ENCODE data around the gene PHLPP1.
"Not testable (repeated sequence)": the region's sequence is repeated elsewhere in the genome, so short reads cannot be mapped to it uniquely, and the experiment has no call there.

PHLPP1 gene

GRCh38 chr18:62739911-62740310 is 24.6 kb downstream of the PHLPP1 start:
- peaks cover 0 to 25% (median 16%) of the 10 kb centered on the region in 5 donors for H3K4me1 ChIP-seq (ENCODE audit: control insufficient read depth in 5 of 5, insufficient read depth in 5 of 5, low read length in 5 of 5)
- peak overlapping the region; percentile 76 for H3K27ac ChIP-seq (ENCODE audit: low read depth, low read length)

GRCh38 chr18:62740650-62741049 is 25.3 kb downstream of the PHLPP1 start:
- not testable (repeated sequence) for H3K36me3 ChIP-seq (ENCODE audit: control insufficient read depth in 5 of 5, insufficient read depth in 5 of 5, low read length in 5 of 5); H3K9me3 ChIP-seq (ENCODE audit: control insufficient read depth in 5 of 5, low read length in 5 of 5); H3K27me3 ChIP-seq (ENCODE audit: control insufficient read depth in 5 of 5, insufficient read depth in 4 of 5, low read length in 5 of 5)
- Histone ChIP-seq H3K4me3 (ENCODE audit: low read depth in 1 of 5, low read length in 5 of 5) (peak overlapping the region in 1 of 5 donors; percentile 29), H3K4me1 (ENCODE audit: control insufficient read depth in 5 of 5, insufficient read depth in 5 of 5, low read length in 5 of 5) (peaks cover 0 to 25% (median 16%) of the 10 kb centered on the region in 5 donors), H3K27ac (ENCODE audit: low read depth, low read length) (peak overlapping the region; percentile 76), H3K9ac (ENCODE audit: low read length in 5 of 5) (peak overlapping the region in 1 of 5 donors; percentile 16)

More at GRCh38 chr18:62739911-62740310, 24.6 kb downstream of the PHLPP1 start:
- Histone ChIP-seq H3K9me3 (ENCODE audit: control insufficient read depth in 5 of 5, low read length in 5 of 5) (no peaks in the 10 kb centered on the region), H3K27me3 (ENCODE audit: control insufficient read depth in 5 of 5, insufficient read depth in 4 of 5, low read length in 5 of 5) (no peaks in the 10 kb centered on the region), H3K36me3 (ENCODE audit: control insufficient read depth in 5 of 5, insufficient read depth in 5 of 5, low read length in 5 of 5) (no peaks in the 10 kb centered on the region), H3K9ac (ENCODE audit: low read length in 5 of 5) (no peak overlapping the region), H3K4me3 (ENCODE audit: low read depth in 1 of 5, low read length in 5 of 5) (no peak overlapping the region)

- Histone ChIP-seq H3K27me3 (ENCODE audit: control insufficient read depth in 5 of 5, insufficient read depth in 4 of 5, low read length in 5 of 5) (no peaks in the 10 kb centered on the region), H3K36me3 (ENCODE audit: control insufficient read depth in 5 of 5, insufficient read depth in 5 of 5, low read length in 5 of 5) (no peaks in the 10 kb centered on the region), H3K9me3 (ENCODE audit: control insufficient read depth in 5 of 5, low read length in 5 of 5) (no peaks in the 10 kb centered on the region), H3K4me3 (ENCODE audit: low read depth in 1 of 5, low read length in 5 of 5) (peak overlapping the region in 1 of 5 donors; percentile 41), H3K4me1 (ENCODE audit: control insufficient read depth in 5 of 5, insufficient read depth in 5 of 5, low read length in 5 of 5) (peaks cover 0 to 25% (median 16%) of the 10 kb centered on the region in 5 donors), H3K27ac (ENCODE audit: low read depth, low read length) (peak overlapping the region; percentile 76), H3K9ac (ENCODE audit: low read length in 5 of 5) (peak overlapping the region in 1 of 5 donors; percentile 16)
Observed at GRCh38 chr18:62741118-62741566, 25.8 kb downstream of the PHLPP1 start.

GRCh38 chr18:62741584-62741983 is 26.2 kb downstream of the PHLPP1 start:
- H3K4me1 ChIP-seq (ENCODE audit: control insufficient read depth in 5 of 5, insufficient read depth in 5 of 5, low read length in 5 of 5): peaks cover 0 to 25% (median 16%) of the 10 kb centered on the region in 5 donors
- H3K36me3 ChIP-seq (ENCODE audit: control insufficient read depth in 5 of 5, insufficient read depth in 5 of 5, low read length in 5 of 5): no peaks in the 10 kb centered on the region
- H3K4me3 ChIP-seq (ENCODE audit: low read depth in 1 of 5, low read length in 5 of 5): no peak overlapping the region
- H3K9me3 ChIP-seq (ENCODE audit: control insufficient read depth in 5 of 5, low read length in 5 of 5): no peaks in the 10 kb centered on the region
- H3K9ac ChIP-seq (ENCODE audit: low read length in 5 of 5): peak overlapping the region in 3 of 5 donors; percentile 28 to 40 (median 29)
- peak overlapping the region; percentile 76 for H3K27ac ChIP-seq (ENCODE audit: low read depth, low read length)
- H3K27me3 ChIP-seq (ENCODE audit: control insufficient read depth in 5 of 5, insufficient read depth in 4 of 5, low read length in 5 of 5): no peaks in the 10 kb centered on the region

GRCh38 chr18:62744076-62744968 is 29.0 kb downstream of the PHLPP1 start:
- Histone ChIP-seq H3K4me3 (ENCODE audit: low read depth in 1 of 5, low read length in 5 of 5) (no peak overlapping the region), H3K36me3 (ENCODE audit: control insufficient read depth in 5 of 5, insufficient read depth in 5 of 5, low read length in 5 of 5) (no peaks in the 10 kb centered on the region), H3K4me1 (ENCODE audit: control insufficient read depth in 5 of 5, insufficient read depth in 5 of 5, low read length in 5 of 5) (peaks cover 0 to 25% (median 16%) of the 10 kb centered on the region in 5 donors), H3K27ac (ENCODE audit: low read depth, low read length) (no peak overlapping the region), H3K9ac (ENCODE audit: low read length in 5 of 5) (no peak overlapping the region), H3K27me3 (ENCODE audit: control insufficient read depth in 5 of 5, insufficient read depth in 4 of 5, low read length in 5 of 5) (no peaks in the 10 kb centered on the region), H3K9me3 (ENCODE audit: control insufficient read depth in 5 of 5, low read length in 5 of 5) (no peaks in the 10 kb centered on the region)

GRCh38 chr18:62745089-62745751 is 29.9 kb downstream of the PHLPP1 start:
- Histone ChIP-seq H3K9me3 (ENCODE audit: control insufficient read depth in 5 of 5, low read length in 5 of 5) (no peaks in the 10 kb centered on the region), H3K9ac (ENCODE audit: low read length in 5 of 5) (no peak overlapping the region), H3K4me3 (ENCODE audit: low read depth in 1 of 5, low read length in 5 of 5) (no peak overlapping the region), H3K27me3 (ENCODE audit: control insufficient read depth in 5 of 5, insufficient read depth in 4 of 5, low read length in 5 of 5) (no peaks in the 10 kb centered on the region), H3K36me3 (ENCODE audit: control insufficient read depth in 5 of 5, insufficient read depth in 5 of 5, low read length in 5 of 5) (no peaks in the 10 kb centered on the region), H3K27ac (ENCODE audit: low read depth, low read length) (no peak overlapping the region), H3K4me1 (ENCODE audit: control insufficient read depth in 5 of 5, insufficient read depth in 5 of 5, low read length in 5 of 5) (peaks cover 0 to 25% (median 16%) of the 10 kb centered on the region in 5 donors)

GRCh38 chr18:62749389-62749788 is 34.0 kb downstream of the PHLPP1 start:
- Histone ChIP-seq H3K36me3 (ENCODE audit: control insufficient read depth in 5 of 5, insufficient read depth in 5 of 5, low read length in 5 of 5) (no peaks in the 10 kb centered on the region), H3K9ac (ENCODE audit: low read length in 5 of 5) (no peak overlapping the region), H3K27ac (ENCODE audit: low read depth, low read length) (no peak overlapping the region), H3K27me3 (ENCODE audit: control insufficient read depth in 5 of 5, insufficient read depth in 4 of 5, low read length in 5 of 5) (no peaks in the 10 kb centered on the region), H3K9me3 (ENCODE audit: control insufficient read depth in 5 of 5, low read length in 5 of 5) (no peaks in the 10 kb centered on the region), H3K4me3 (ENCODE audit: low read depth in 1 of 5, low read length in 5 of 5) (no peak overlapping the region), H3K4me1 (ENCODE audit: control insufficient read depth in 5 of 5, insufficient read depth in 5 of 5, low read length in 5 of 5) (peaks cover 0 to 16% (median 6%) of the 10 kb centered on the region in 5 donors)

- Histone ChIP-seq H3K36me3 (ENCODE audit: control insufficient read depth in 5 of 5, insufficient read depth in 5 of 5, low read length in 5 of 5) (no peaks in the 10 kb centered on the region), H3K27me3 (ENCODE audit: control insufficient read depth in 5 of 5, insufficient read depth in 4 of 5, low read length in 5 of 5) (no peaks in the 10 kb centered on the region), H3K9me3 (ENCODE audit: control insufficient read depth in 5 of 5, low read length in 5 of 5) (peaks cover 0 to 3% (median 0%) of the 10 kb centered on the region in 5 donors), H3K4me1 (ENCODE audit: control insufficient read depth in 5 of 5, insufficient read depth in 5 of 5, low read length in 5 of 5) (peaks cover 0 to 12% (median 6%) of the 10 kb centered on the region in 5 donors), H3K9ac (ENCODE audit: low read length in 5 of 5) (no peak overlapping the region), H3K27ac (ENCODE audit: low read depth, low read length) (no peak overlapping the region), H3K4me3 (ENCODE audit: low read depth in 1 of 5, low read length in 5 of 5) (no peak overlapping the region)
Observed at GRCh38 chr18:62751341-62751821, 36.0 kb downstream of the PHLPP1 start.

GRCh38 chr18:62751977-62752376 is 36.6 kb downstream of the PHLPP1 start:
- Histone ChIP-seq H3K36me3 (ENCODE audit: control insufficient read depth in 5 of 5, insufficient read depth in 5 of 5, low read length in 5 of 5) (no peaks in the 10 kb centered on the region), H3K27ac (ENCODE audit: low read depth, low read length) (no peak overlapping the region), H3K4me3 (ENCODE audit: low read depth in 1 of 5, low read length in 5 of 5) (no peak overlapping the region), H3K9ac (ENCODE audit: low read length in 5 of 5) (no peak overlapping the region), H3K4me1 (ENCODE audit: control insufficient read depth in 5 of 5, insufficient read depth in 5 of 5, low read length in 5 of 5) (peaks cover 0 to 12% (median 6%) of the 10 kb centered on the region in 5 donors), H3K9me3 (ENCODE audit: control insufficient read depth in 5 of 5, low read length in 5 of 5) (peaks cover 0 to 3% (median 0%) of the 10 kb centered on the region in 5 donors), H3K27me3 (ENCODE audit: control insufficient read depth in 5 of 5, insufficient read depth in 4 of 5, low read length in 5 of 5) (no peaks in the 10 kb centered on the region)

GRCh38 chr18:62754026-62754425 is 38.7 kb downstream of the PHLPP1 start:
- Histone ChIP-seq H3K4me3 (ENCODE audit: low read depth in 1 of 5, low read length in 5 of 5) (no peak overlapping the region), H3K4me1 (ENCODE audit: control insufficient read depth in 5 of 5, insufficient read depth in 5 of 5, low read length in 5 of 5) (peaks cover 0 to 12% (median 6%) of the 10 kb centered on the region in 5 donors), H3K36me3 (ENCODE audit: control insufficient read depth in 5 of 5, insufficient read depth in 5 of 5, low read length in 5 of 5) (no peaks in the 10 kb centered on the region), H3K9me3 (ENCODE audit: control insufficient read depth in 5 of 5, low read length in 5 of 5) (peaks cover 0 to 3% (median 0%) of the 10 kb centered on the region in 5 donors), H3K9ac (ENCODE audit: low read length in 5 of 5) (no peak overlapping the region), H3K27ac (ENCODE audit: low read depth, low read length) (no peak overlapping the region), H3K27me3 (ENCODE audit: control insufficient read depth in 5 of 5, insufficient read depth in 4 of 5, low read length in 5 of 5) (no peaks in the 10 kb centered on the region)

All from subcutaneous abdominal adipose tissue (tissue), 5 donors.